Measurements from ENCODE around the gene DHRS3. TPM values are rescaled to one million over a fixed set of nuclear protein-coding genes. Genes with fewer than 3 reads are reported as not detected.

The DHRS3 gene
- total RNA-seq, 4 donors from 2014 or later: 180 to 449 (median 358) TPM

DNA sequence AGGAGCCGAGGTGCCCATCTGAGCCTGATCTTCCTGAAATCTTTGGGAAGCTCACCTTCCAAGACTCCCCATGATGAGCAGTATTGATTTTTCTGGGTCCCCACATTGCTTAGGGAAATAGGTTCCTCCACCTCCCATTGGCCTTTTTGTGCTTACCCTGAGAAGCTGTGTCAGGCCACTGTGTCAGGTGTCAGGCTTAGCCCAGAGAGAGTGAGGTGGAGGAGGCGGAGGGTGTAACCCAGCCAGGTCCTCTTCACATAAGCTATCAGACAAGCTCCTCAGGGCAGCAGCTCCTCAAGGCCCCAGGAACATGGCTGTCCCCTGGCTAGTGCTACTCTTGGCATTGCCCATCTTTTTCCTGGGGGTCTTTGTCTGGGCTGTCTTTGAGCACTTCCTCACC, 26.2 kb upstream of the DHRS3 start:
- Histone ChIP-seq H3K4me1 (no peaks in the 10 kb centered on the region), H3K36me3 (no peaks in the 10 kb centered on the region), H3K27me3 (no peaks in the 10 kb centered on the region), H3K9me3 (peaks cover 0 to 23% (median 5%) of the 10 kb centered on the region in 4 donors), H3K4me3 (no peak overlapping the region), H3K27ac (no peak overlapping the region)
- 80 to 83% methylated on average over 2 of the region's 2 CpGs for WGBS, 2 donors
- TF ChIP-seq EP300 (IDR thresholded peaks at IDR 0.05): no peak
- no peak for TF ChIP-seq POLR2A (IDR thresholded peaks at IDR 0.05)
- DNase-seq (ENCODE audit: low spot score in 2 of 2): no peak

DNA sequence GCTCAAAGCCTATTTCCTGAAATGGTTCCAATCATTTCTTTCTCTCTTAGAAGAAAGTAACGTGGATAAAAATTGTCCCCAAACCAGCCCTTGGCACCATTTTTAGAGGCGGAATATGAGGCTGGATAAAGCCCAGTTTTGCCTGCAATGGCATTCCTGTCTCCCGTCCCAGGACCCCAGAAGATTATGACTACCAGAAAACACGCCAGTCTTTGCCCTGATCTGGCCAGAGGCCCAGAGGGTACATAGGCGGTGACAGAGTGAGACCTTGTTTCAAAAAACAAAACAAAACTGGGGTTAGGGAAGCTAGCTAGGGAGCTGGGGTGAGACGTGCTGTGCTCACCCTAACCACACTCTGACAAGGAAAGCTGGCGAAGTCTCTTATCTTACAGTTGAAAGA, 25.8 kb upstream of the DHRS3 start, which contains the start of gene AADACL4:
Gene AADACL4, plus strand, starts transcription at position 301 of the 400 bp plus-strand sequence. CDS start 462 bp downstream, outside the sequence.
- Histone ChIP-seq H3K27ac (no peak within 1 kb of the TSS), H3K4me1 (no peaks in the 10 kb centered on the region), H3K36me3 (no peaks in the 10 kb centered on the region), H3K4me3 (no peak within 1 kb of the TSS), H3K9me3 (peaks cover 0 to 26% (median 5%) of the 10 kb centered on the region in 4 donors), H3K27me3 (no peaks in the 10 kb centered on the region)
- WGBS, 2 donors: 50 to 71% methylated on average over 7 of the region's 7 CpGs
- DNase-seq (ENCODE audit: low spot score in 2 of 2): no peak
- TF ChIP-seq, protein P1, sequence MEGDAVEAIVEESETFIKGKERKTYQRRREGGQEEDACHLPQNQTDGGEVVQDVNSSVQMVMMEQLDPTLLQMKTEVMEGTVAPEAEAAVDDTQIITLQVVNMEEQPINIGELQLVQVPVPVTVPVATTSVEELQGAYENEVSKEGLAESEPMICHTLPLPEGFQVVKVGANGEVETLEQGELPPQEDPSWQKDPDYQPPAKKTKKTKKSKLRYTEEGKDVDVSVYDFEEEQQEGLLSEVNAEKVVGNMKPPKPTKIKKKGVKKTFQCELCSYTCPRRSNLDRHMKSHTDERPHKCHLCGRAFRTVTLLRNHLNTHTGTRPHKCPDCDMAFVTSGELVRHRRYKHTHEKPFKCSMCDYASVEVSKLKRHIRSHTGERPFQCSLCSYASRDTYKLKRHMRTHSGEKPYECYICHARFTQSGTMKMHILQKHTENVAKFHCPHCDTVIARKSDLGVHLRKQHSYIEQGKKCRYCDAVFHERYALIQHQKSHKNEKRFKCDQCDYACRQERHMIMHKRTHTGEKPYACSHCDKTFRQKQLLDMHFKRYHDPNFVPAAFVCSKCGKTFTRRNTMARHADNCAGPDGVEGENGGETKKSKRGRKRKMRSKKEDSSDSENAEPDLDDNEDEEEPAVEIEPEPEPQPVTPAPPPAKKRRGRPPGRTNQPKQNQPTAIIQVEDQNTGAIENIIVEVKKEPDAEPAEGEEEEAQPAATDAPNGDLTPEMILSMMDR (IDR thresholded peaks at IDR 0.05): no peak
- no peak for TF ChIP-seq POLR2A (IDR thresholded peaks at IDR 0.05)
- no peak for TF ChIP-seq EP300 (IDR thresholded peaks at IDR 0.05)

- TF ChIP-seq EP300 (IDR thresholded peaks at IDR 0.05): no peak
- TF ChIP-seq, protein P1 (IDR thresholded peaks at IDR 0.05): no peak
- no peak for TF ChIP-seq POLR2A (IDR thresholded peaks at IDR 0.05)
- H3K27ac ChIP-seq: no peak overlapping the region
- H3K4me1 ChIP-seq: no peaks in the 10 kb centered on the region
- H3K36me3 ChIP-seq: no peaks in the 10 kb centered on the region
- no peak for DNase-seq (ENCODE audit: low spot score in 2 of 2)
- 96 to 100% methylated on average over 2 of the region's 2 CpGs for WGBS, 2 donors
- H3K4me3 ChIP-seq: no peak overlapping the region
- no peaks in the 10 kb centered on the region for H3K27me3 ChIP-seq
- H3K9me3 ChIP-seq: peaks cover 0 to 26% (median 5%) of the 10 kb centered on the region in 4 donors
Measured at GRCh38 chr1:12643079-12643478, 25.1 kb upstream of the DHRS3 start.

- TF ChIP-seq, protein P1 (IDR thresholded peaks at IDR 0.05): no peak
- no peak for TF ChIP-seq EP300 (IDR thresholded peaks at IDR 0.05)
- no peak for TF ChIP-seq POLR2A (IDR thresholded peaks at IDR 0.05)
- Histone ChIP-seq H3K9me3 (peaks cover 0 to 26% (median 5%) of the 10 kb centered on the region in 4 donors), H3K36me3 (no peaks in the 10 kb centered on the region), H3K27me3 (no peaks in the 10 kb centered on the region), H3K4me1 (peaks cover 0 to 13% (median 0%) of the 10 kb centered on the region in 4 donors), H3K4me3 (no peak overlapping the region), H3K27ac (no peak overlapping the region)
- no peak for DNase-seq (ENCODE audit: low spot score in 2 of 2)
Measured at GRCh38 chr1:12640958-12641272, 22.9 kb upstream of the DHRS3 start.

GRCh38 chr1:12640237-12640957, 22.4 kb upstream of the DHRS3 start:
- WGBS, 2 donors: 84 to 89% methylated on average over 7 of the region's 7 CpGs
- no peak overlapping the region for H3K4me3 ChIP-seq
- no peaks in the 10 kb centered on the region for H3K27me3 ChIP-seq
- no peaks in the 10 kb centered on the region for H3K36me3 ChIP-seq
- H3K4me1 ChIP-seq: peaks cover 0 to 13% (median 0%) of the 10 kb centered on the region in 4 donors
- no peak for DNase-seq (ENCODE audit: low spot score in 2 of 2)
- no peak for TF ChIP-seq EP300 (IDR thresholded peaks at IDR 0.05)
- TF ChIP-seq, protein P1 (IDR thresholded peaks at IDR 0.05): no peak
- TF ChIP-seq POLR2A (IDR thresholded peaks at IDR 0.05): no peak
- H3K27ac ChIP-seq: no peak overlapping the region
- peaks cover 0 to 26% (median 5%) of the 10 kb centered on the region in 4 donors for H3K9me3 ChIP-seq
